ENCODE data around the gene ME3. TPM values are rescaled to one million over a fixed set of nuclear protein-coding genes. Genes with fewer than 3 reads are reported as not detected.

Gene ME3
- total RNA-seq, 1 donor from 2014 or later: 16.7 TPM

- Histone ChIP-seq H3K4me1 (ENCODE audit: control insufficient read depth in 3 of 3, insufficient read depth in 3 of 3, low read length in 3 of 3) (peaks cover 0 to 2% (median 0%) of the 10 kb centered on the region in 3 donors), H3K9me3 (ENCODE audit: control insufficient read depth in 3 of 3, low read length in 3 of 3) (no peaks in the 10 kb centered on the region), H3K36me3 (ENCODE audit: control insufficient read depth in 3 of 3, insufficient read depth in 3 of 3, low read length in 3 of 3) (peaks cover 21 to 31% (median 24%) of the 10 kb centered on the region in 3 donors), H3K27me3 (ENCODE audit: control insufficient read depth in 3 of 3, insufficient read depth in 3 of 3, low read length in 3 of 3) (no peaks in the 10 kb centered on the region), H3K27ac (ENCODE audit: low read depth, low read length) (no peak overlapping the region), H3K4me3 (ENCODE audit: low read length in 3 of 3) (no peak overlapping the region), H3K9ac (ENCODE audit: low read depth in 1 of 3, low read length in 3 of 3) (no peak overlapping the region)
Measured at GRCh38 chr11:86447763-86448480, 224.5 kb downstream of the ME3 start.

GRCh38 chr11:86446924-86447285, 225.5 kb downstream of the ME3 start:
- Histone ChIP-seq H3K9me3 (ENCODE audit: control insufficient read depth in 3 of 3, low read length in 3 of 3) (no peaks in the 10 kb centered on the region), H3K4me3 (ENCODE audit: low read length in 3 of 3) (no peak overlapping the region), H3K27me3 (ENCODE audit: control insufficient read depth in 3 of 3, insufficient read depth in 3 of 3, low read length in 3 of 3) (no peaks in the 10 kb centered on the region), H3K36me3 (ENCODE audit: control insufficient read depth in 3 of 3, insufficient read depth in 3 of 3, low read length in 3 of 3) (peaks cover 21 to 31% (median 24%) of the 10 kb centered on the region in 3 donors), H3K4me1 (ENCODE audit: control insufficient read depth in 3 of 3, insufficient read depth in 3 of 3, low read length in 3 of 3) (peaks cover 0 to 2% (median 0%) of the 10 kb centered on the region in 3 donors), H3K27ac (ENCODE audit: low read depth, low read length) (no peak overlapping the region), H3K9ac (ENCODE audit: low read depth in 1 of 3, low read length in 3 of 3) (no peak overlapping the region)

- Histone ChIP-seq H3K4me1 (ENCODE audit: control insufficient read depth in 3 of 3, insufficient read depth in 3 of 3, low read length in 3 of 3) (peaks cover 0 to 2% (median 0%) of the 10 kb centered on the region in 3 donors), H3K27ac (ENCODE audit: low read depth, low read length) (no peak overlapping the region), H3K36me3 (ENCODE audit: control insufficient read depth in 3 of 3, insufficient read depth in 3 of 3, low read length in 3 of 3) (peaks cover 21 to 31% (median 24%) of the 10 kb centered on the region in 3 donors), H3K27me3 (ENCODE audit: control insufficient read depth in 3 of 3, insufficient read depth in 3 of 3, low read length in 3 of 3) (no peaks in the 10 kb centered on the region), H3K9me3 (ENCODE audit: control insufficient read depth in 3 of 3, low read length in 3 of 3) (no peaks in the 10 kb centered on the region), H3K4me3 (ENCODE audit: low read length in 3 of 3) (no peak overlapping the region), H3K9ac (ENCODE audit: low read depth in 1 of 3, low read length in 3 of 3) (no peak overlapping the region)
Measured at GRCh38 chr11:86446163-86446923, 226.1 kb downstream of the ME3 start.

GRCh38 chr11:86444981-86445380, 227.4 kb downstream of the ME3 start:
- no peak overlapping the region for H3K9ac ChIP-seq (ENCODE audit: low read depth in 1 of 3, low read length in 3 of 3)
- H3K36me3 ChIP-seq (ENCODE audit: control insufficient read depth in 3 of 3, insufficient read depth in 3 of 3, low read length in 3 of 3): peaks cover 21 to 31% (median 27%) of the 10 kb centered on the region in 3 donors
- no peaks in the 10 kb centered on the region for H3K27me3 ChIP-seq (ENCODE audit: control insufficient read depth in 3 of 3, insufficient read depth in 3 of 3, low read length in 3 of 3)
- peaks cover 0 to 3% (median 1%) of the 10 kb centered on the region in 3 donors for H3K4me1 ChIP-seq (ENCODE audit: control insufficient read depth in 3 of 3, insufficient read depth in 3 of 3, low read length in 3 of 3)
- H3K9me3 ChIP-seq (ENCODE audit: control insufficient read depth in 3 of 3, low read length in 3 of 3): no peaks in the 10 kb centered on the region
- H3K4me3 ChIP-seq (ENCODE audit: low read length in 3 of 3): no peak overlapping the region
- H3K27ac ChIP-seq (ENCODE audit: low read depth, low read length): no peak overlapping the region

- H3K27me3 ChIP-seq (ENCODE audit: control insufficient read depth in 3 of 3, insufficient read depth in 3 of 3, low read length in 3 of 3): no peaks in the 10 kb centered on the region
- H3K9ac ChIP-seq (ENCODE audit: low read depth in 1 of 3, low read length in 3 of 3): no peak overlapping the region
- H3K36me3 ChIP-seq (ENCODE audit: control insufficient read depth in 3 of 3, insufficient read depth in 3 of 3, low read length in 3 of 3): peaks cover 21 to 31% (median 25%) of the 10 kb centered on the region in 3 donors
- no peak overlapping the region for H3K4me3 ChIP-seq (ENCODE audit: low read length in 3 of 3)
- H3K9me3 ChIP-seq (ENCODE audit: control insufficient read depth in 3 of 3, low read length in 3 of 3): no peaks in the 10 kb centered on the region
- H3K27ac ChIP-seq (ENCODE audit: low read depth, low read length): peak overlapping the region; percentile 33
- H3K4me1 ChIP-seq (ENCODE audit: control insufficient read depth in 3 of 3, insufficient read depth in 3 of 3, low read length in 3 of 3): peaks cover 0 to 8% (median 3%) of the 10 kb centered on the region in 3 donors
Measured at GRCh38 chr11:86443415-86443814, 229.0 kb downstream of the ME3 start.

- no peak overlapping the region for H3K4me3 ChIP-seq (ENCODE audit: low read length in 3 of 3)
- peaks cover 0 to 8% (median 3%) of the 10 kb centered on the region in 3 donors for H3K4me1 ChIP-seq (ENCODE audit: control insufficient read depth in 3 of 3, insufficient read depth in 3 of 3, low read length in 3 of 3)
- no peaks in the 10 kb centered on the region for H3K27me3 ChIP-seq (ENCODE audit: control insufficient read depth in 3 of 3, insufficient read depth in 3 of 3, low read length in 3 of 3)
- no peaks in the 10 kb centered on the region for H3K9me3 ChIP-seq (ENCODE audit: control insufficient read depth in 3 of 3, low read length in 3 of 3)
- H3K9ac ChIP-seq (ENCODE audit: low read depth in 1 of 3, low read length in 3 of 3): no peak overlapping the region
- H3K27ac ChIP-seq (ENCODE audit: low read depth, low read length): peak overlapping the region; percentile 33
- H3K36me3 ChIP-seq (ENCODE audit: control insufficient read depth in 3 of 3, insufficient read depth in 3 of 3, low read length in 3 of 3): peaks cover 21 to 31% (median 25%) of the 10 kb centered on the region in 3 donors
Measured at GRCh38 chr11:86442827-86443226, 229.6 kb downstream of the ME3 start.

GRCh38 chr11:86442420-86442819, 230.0 kb downstream of the ME3 start:
- Histone ChIP-seq H3K4me3 (ENCODE audit: low read length in 3 of 3) (no peak overlapping the region), H3K27ac (ENCODE audit: low read depth, low read length) (peak overlapping the region; percentile 33), H3K9ac (ENCODE audit: low read depth in 1 of 3, low read length in 3 of 3) (no peak overlapping the region), H3K9me3 (ENCODE audit: control insufficient read depth in 3 of 3, low read length in 3 of 3) (no peaks in the 10 kb centered on the region), H3K36me3 (ENCODE audit: control insufficient read depth in 3 of 3, insufficient read depth in 3 of 3, low read length in 3 of 3) (peaks cover 21 to 31% (median 25%) of the 10 kb centered on the region in 3 donors), H3K4me1 (ENCODE audit: control insufficient read depth in 3 of 3, insufficient read depth in 3 of 3, low read length in 3 of 3) (peaks cover 0 to 8% (median 3%) of the 10 kb centered on the region in 3 donors), H3K27me3 (ENCODE audit: control insufficient read depth in 3 of 3, insufficient read depth in 3 of 3, low read length in 3 of 3) (no peaks in the 10 kb centered on the region)

GRCh38 chr11:86440843-86441242, 231.6 kb downstream of the ME3 start:
- no peaks in the 10 kb centered on the region for H3K9me3 ChIP-seq (ENCODE audit: control insufficient read depth in 3 of 3, low read length in 3 of 3)
- peaks cover 0 to 8% (median 3%) of the 10 kb centered on the region in 3 donors for H3K4me1 ChIP-seq (ENCODE audit: control insufficient read depth in 3 of 3, insufficient read depth in 3 of 3, low read length in 3 of 3)
- no peaks in the 10 kb centered on the region for H3K27me3 ChIP-seq (ENCODE audit: control insufficient read depth in 3 of 3, insufficient read depth in 3 of 3, low read length in 3 of 3)
- H3K36me3 ChIP-seq (ENCODE audit: control insufficient read depth in 3 of 3, insufficient read depth in 3 of 3, low read length in 3 of 3): peaks cover 7 to 19% (median 15%) of the 10 kb centered on the region in 3 donors
- no peak overlapping the region for H3K9ac ChIP-seq (ENCODE audit: low read depth in 1 of 3, low read length in 3 of 3)
- H3K4me3 ChIP-seq (ENCODE audit: low read length in 3 of 3): no peak overlapping the region
- H3K27ac ChIP-seq (ENCODE audit: low read depth, low read length): peak overlapping the region; percentile 61

- Histone ChIP-seq H3K27me3 (ENCODE audit: control insufficient read depth in 3 of 3, insufficient read depth in 3 of 3, low read length in 3 of 3) (no peaks in the 10 kb centered on the region), H3K27ac (ENCODE audit: low read depth, low read length) (peak overlapping the region; percentile 61), H3K4me1 (ENCODE audit: control insufficient read depth in 3 of 3, insufficient read depth in 3 of 3, low read length in 3 of 3) (peaks cover 0 to 8% (median 3%) of the 10 kb centered on the region in 3 donors), H3K9me3 (ENCODE audit: control insufficient read depth in 3 of 3, low read length in 3 of 3) (no peaks in the 10 kb centered on the region), H3K9ac (ENCODE audit: low read depth in 1 of 3, low read length in 3 of 3) (no peak overlapping the region), H3K4me3 (ENCODE audit: low read length in 3 of 3) (no peak overlapping the region), H3K36me3 (ENCODE audit: control insufficient read depth in 3 of 3, insufficient read depth in 3 of 3, low read length in 3 of 3) (peaks cover 4 to 17% (median 12%) of the 10 kb centered on the region in 3 donors)
Measured at GRCh38 chr11:86440305-86440716, 232.1 kb downstream of the ME3 start.

GRCh38 chr11:86438685-86439084, 233.7 kb downstream of the ME3 start:
- H3K4me1 ChIP-seq (ENCODE audit: control insufficient read depth in 3 of 3, insufficient read depth in 3 of 3, low read length in 3 of 3): peaks cover 0 to 8% (median 3%) of the 10 kb centered on the region in 3 donors
- H3K4me3 ChIP-seq (ENCODE audit: low read length in 3 of 3): no peak overlapping the region
- peaks cover 0 to 6% (median 4%) of the 10 kb centered on the region in 3 donors for H3K36me3 ChIP-seq (ENCODE audit: control insufficient read depth in 3 of 3, insufficient read depth in 3 of 3, low read length in 3 of 3)
- no peak overlapping the region for H3K27ac ChIP-seq (ENCODE audit: low read depth, low read length)
- no peaks in the 10 kb centered on the region for H3K27me3 ChIP-seq (ENCODE audit: control insufficient read depth in 3 of 3, insufficient read depth in 3 of 3, low read length in 3 of 3)
- H3K9ac ChIP-seq (ENCODE audit: low read depth in 1 of 3, low read length in 3 of 3): no peak overlapping the region
- H3K9me3 ChIP-seq (ENCODE audit: control insufficient read depth in 3 of 3, low read length in 3 of 3): no peaks in the 10 kb centered on the region
